A172 (cell line): Measurements from ENCODE around the gene FDXACB1. TPM values are rescaled to one million over a fixed set of nuclear protein-coding genes. Genes with fewer than 3 reads are reported as not detected.
"Not testable (repeated sequence)": the region's sequence is repeated elsewhere in the genome, so short reads cannot be mapped to it uniquely, and the experiment has no call there.

Source experiments
- DNase-seq: peaks from one replicate; pipeline ENCODE4 v3.0.0-alpha.2; 2015; ENCODE audit warnings: low spot score
- total RNA-seq: library from RNA; depleted of rRNA; stranded (reverse); fragments of >200 nt; shearing (Covaris generic); gene quantifications from 2 replicates; pipeline ENCODE4 v1.2.3, GENCODE V29; 2014

FDXACB1 gene
- total RNA-seq, 1 experiment from 2014 or later, result 1.5 TPM

DNA sequence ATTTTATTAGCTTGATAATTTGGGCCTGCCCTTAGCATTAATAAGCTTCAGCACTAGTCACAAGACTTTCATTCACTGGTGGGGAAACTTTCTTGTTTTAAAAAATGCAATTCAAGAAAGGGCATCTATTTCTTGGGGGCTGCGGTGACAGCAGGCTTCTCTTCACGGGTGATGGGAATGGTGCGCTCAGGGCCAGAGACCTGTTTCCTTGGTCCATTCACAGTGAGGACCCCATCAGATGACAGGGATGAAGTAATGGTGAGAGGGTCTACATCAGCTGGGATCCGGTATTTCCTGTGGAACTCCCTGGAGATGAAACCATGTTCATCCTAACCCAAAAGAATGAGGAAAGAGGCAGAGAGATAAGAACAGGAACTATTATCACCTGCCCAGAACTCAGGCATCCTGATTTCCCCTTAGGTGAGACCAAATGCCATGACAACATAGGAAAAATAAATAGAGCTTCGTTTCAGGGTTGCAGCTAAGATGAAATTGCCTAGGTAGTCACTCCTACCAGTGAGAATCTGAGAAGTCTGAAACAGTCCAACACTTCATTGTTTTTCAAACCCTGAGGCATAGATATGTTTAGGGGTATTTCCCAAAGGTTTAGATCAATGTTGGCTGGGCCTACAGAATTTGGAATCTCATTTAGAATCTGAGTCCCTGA lies 29.8 kb upstream of the FDXACB1 start:
- DNase-seq, result no peak

DNA sequence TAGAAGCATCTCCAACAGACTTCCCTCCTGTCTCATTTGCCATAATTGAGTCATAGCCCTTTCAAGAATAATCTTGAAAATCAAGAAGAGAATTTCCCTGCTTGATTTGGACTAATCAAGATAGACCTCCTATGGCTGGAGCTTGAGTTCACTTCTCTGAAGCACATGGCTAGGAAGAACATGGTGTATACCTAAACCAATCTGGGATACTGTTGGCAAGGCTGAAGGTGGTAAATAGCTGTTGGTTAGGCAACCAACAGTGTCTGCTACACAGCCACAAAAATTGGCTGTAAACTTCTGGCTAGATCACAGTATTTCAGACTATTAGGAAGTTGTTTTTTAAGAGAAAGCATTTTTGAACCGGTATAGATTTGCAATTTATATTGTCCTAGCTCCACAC lies 27.7 kb upstream of the FDXACB1 start:
- no peak for DNase-seq

GRCh38 chr11:111905411-111905810 lies 26.4 kb upstream of the FDXACB1 start:
- DNase-seq, result no peak

DNA sequence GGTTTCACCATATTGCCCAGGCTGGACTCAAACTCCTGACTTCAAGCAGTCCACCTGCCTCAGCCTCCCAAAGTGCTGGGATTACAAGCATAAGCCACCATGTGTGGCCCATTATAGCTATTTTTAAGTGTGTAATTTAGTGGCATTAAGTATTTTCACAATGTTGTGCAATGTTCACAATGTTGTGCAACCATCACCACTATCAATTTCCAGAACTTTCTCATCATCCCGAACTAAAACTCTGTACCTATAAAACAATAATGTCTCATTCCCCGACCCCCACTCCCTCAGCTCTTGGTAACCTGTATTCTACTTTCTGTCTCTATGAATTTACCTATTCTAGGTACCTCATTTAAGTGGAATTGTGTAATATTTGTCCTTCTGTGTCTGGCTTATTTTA lies 7.9 kb upstream of the FDXACB1 start:
- DNase-seq, result no peak

- no peak for DNase-seq
Measured at GRCh38 chr11:111886032-111886431, 7.1 kb upstream of the FDXACB1 start.

DNA sequence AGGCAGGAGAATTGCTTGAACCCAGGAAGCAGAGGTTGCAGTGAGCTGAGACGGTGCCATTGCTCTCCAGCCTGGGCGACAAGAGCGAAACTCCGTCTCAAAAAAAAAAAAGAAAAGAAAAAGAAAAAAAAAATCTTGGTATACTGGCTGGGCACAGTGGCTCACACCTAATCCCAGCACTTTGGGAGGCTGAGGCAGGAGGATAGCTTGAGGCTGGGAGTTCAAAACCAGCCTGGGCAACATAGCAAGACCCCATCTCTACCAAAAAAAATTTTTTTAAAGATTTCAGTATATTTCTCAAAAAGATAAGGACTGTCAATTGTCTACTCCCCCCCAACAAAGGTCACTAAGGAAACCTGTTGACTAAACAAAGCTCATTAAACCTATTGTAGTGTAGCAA lies 6.1 kb upstream of the FDXACB1 start:
- not testable (repeated sequence) for DNase-seq

- DNase-seq, result no peak
Measured at GRCh38 chr11:111882202-111882601, 3.2 kb upstream of the FDXACB1 start.

GRCh38 chr11:111879637-111879960 lies 634 bp upstream of the FDXACB1 start:
- DNase-seq, result no peak

DNA sequence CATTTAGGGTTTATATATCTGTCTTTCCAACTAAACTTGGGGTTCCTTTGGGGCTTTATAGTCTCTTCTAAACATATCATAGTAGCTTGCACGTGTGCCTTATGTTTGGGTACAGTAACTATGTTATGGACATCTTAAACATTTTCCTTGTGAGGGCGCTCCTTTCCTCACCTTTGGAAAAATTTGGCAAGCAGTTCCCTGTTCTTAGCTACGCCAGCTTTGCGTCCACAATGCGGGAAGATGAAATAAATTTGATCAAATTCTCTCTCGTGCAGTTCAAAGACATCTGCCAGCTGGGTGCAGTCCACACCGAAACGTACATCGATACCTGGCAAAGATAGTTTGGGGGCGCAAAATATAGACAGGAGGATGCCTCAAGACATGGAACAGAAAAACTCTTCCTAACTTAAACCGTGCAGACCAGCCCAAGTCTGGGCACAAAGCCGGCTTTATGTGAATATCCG lies 548 bp downstream of the FDXACB1 start:
- DNase-seq, result peak; percentile 18

DNA sequence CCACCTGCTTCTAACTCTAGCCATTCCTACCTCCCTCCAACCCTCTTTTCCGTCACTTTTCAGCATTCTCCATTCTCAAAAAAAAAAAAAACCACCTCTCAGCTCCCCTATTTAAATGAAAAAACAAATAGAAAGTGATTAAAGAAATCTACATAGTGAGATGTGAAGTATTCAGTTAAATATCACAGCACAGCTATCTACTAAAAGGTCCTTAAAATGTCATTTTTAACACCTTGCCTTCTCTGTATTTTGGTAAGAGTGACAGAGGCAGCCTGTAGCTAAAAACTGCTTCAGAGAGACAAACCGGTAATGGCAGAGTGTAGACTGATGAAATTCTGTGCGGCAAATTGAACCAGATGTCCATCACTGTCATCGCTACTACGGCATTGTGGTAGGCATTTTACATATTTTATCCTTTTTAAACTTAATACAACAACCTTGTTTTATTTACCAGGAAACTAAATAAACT lies 7.2 kb downstream of the FDXACB1 start:
- DNase-seq, result no peak

- peak; percentile 31 for DNase-seq
Measured at GRCh38 chr11:111870886-111871692, 7.9 kb downstream of the FDXACB1 start, which contains the start of gene ALG9. Gene ALG9 (minus strand): TSS chr11:111871581. CDS start chr11:111871482, 99 bp downstream.

DNA sequence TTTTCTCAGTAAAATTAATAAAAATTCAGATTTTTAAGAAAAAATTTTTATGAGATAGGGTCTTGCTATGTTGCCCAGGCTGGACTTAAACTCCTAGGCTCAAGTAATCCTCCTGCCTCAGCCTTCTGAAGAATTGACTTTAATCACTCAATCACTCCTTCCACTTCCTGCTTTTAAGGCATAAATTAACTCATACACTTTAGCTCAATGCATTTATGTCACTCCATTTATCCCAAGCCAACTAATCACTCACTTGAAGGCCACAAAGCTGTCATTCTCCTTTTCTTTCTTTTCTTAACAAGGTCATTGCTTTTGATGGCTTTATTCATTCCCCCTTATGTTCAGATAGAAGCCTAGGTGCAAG lies 8.5 kb downstream of the FDXACB1 start:
- DNase-seq, result no peak

GRCh38 chr11:111870113-111870512 lies 8.9 kb downstream of the FDXACB1 start:
- DNase-seq, result no peak

DNA sequence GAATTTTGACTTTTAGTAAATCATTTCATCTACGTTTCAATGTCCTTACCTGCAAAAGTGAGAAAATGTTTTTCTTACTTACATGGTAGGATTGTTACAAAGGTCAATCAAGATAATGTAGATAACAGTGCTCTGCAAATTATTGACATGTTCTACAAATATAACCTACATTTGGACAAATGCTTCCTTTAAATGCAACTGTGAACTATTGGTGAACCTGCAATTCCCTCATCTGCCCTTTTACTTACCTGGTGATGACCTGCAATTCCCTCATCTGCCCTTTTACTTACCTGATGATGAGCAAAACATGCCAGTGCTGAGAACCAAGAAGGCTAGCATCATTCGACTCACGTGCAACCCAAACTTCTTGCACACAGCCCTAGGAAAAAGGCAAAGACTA lies 18.7 kb downstream of the FDXACB1 start:
- no peak for DNase-seq

DNA sequence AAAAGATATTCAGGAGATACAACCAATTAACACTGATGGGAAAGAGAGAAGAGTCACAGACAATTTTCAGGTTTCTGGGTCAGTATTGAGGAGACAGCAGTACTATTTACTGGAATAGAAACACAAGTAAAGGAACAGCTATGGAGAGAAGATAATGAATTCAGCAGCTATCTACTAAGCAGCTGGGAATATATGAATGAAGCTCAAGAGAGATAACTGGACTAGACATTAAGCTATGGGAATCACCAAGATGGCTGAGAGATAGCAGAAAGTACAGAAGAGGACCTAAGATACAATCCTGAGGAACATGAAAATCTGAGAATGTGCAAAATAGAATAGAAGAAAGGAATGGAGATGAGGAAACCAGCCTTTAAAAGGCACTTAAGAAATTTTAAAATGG lies 23.5 kb downstream of the FDXACB1 start:
- DNase-seq, result no peak

GRCh38 chr11:111852103-111852502 lies 26.9 kb downstream of the FDXACB1 start:
- no peak for DNase-seq

- DNase-seq, result no peak
Measured at GRCh38 chr11:111851636-111852035, 27.3 kb downstream of the FDXACB1 start.

DNA sequence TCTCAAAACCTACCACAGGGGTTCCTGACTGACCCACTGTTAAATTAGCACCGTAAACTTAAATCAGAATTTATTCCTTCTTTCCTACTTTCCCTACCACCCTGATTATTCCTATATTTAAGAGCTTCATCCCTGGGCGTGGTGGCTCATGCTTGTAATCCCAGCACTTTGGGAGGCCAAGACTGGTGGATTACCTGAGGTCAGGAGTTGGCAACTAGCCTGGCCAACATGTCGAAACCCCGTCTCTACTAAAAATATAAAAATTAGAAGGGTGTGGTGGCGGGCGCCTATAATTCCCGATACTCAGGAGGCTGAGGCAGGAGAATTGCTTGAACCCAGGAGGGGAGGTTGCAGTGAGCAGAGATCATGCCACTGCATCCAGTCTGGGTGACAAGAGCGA lies 27.9 kb downstream of the FDXACB1 start:
- no peak for DNase-seq

- DNase-seq, result no peak
Measured at GRCh38 chr11:111849631-111850030, 29.3 kb downstream of the FDXACB1 start.

- peak; percentile 18 for DNase-seq
Measured at GRCh38 chr11:111846636-111847035, 32.3 kb downstream of the FDXACB1 start.

- DNase-seq, result peak; percentile 5
Measured at GRCh38 chr11:111846063-111846462, 32.9 kb downstream of the FDXACB1 start.

GRCh38 chr11:111845276-111846028 lies 33.5 kb downstream of the FDXACB1 start:
- no peak for DNase-seq
